Tibial artery (tissue), 4 donors: Measurements from ENCODE around the gene SART3.

Experiments used
- DNase-seq, 2 donors: peaks; one replicate each; pipeline ENCODE4 v3.0.0-alpha.2; 2019
- H3K27ac ChIP-seq, 2 donors: fragments of 200-600 bp; sonication (generic) in 1 of 2; 1 replicate in 1 of 2; 2 replicates in 1 of 2; pipeline ENCODE4 v1.5.1; 2018 to 2019; ENCODE audit warnings: mild to moderate bottlenecking in 1 of 2
- H3K27me3 ChIP-seq, 2 donors: fragments of 200-600 bp; sonication (generic) in 1 of 2; one replicate each; pipeline versions ENCODE4 v1.5.1 to v1.6.0; 2016 to 2019
- H3K36me3 ChIP-seq, 3 donors: fragments of 200-600 bp; sonication (generic) in 2 of 3; one replicate each; pipeline ENCODE4 v1.5.1; 2016 to 2019; ENCODE audit warnings: mild to moderate bottlenecking in 2 of 3
- H3K4me1 ChIP-seq, 4 donors: fragments of 200-600 bp; sonication (generic) in 2 of 4; 1 replicate in 3 of 4; 2 replicates in 1 of 4; pipeline ENCODE4 v1.5.1; 2016 to 2019
- H3K4me3 ChIP-seq, 2 donors: fragments of 200-600 bp; sonication (generic) in 1 of 2; 1 replicate in 1 of 2; 2 replicates in 1 of 2; pipeline ENCODE4 v1.5.1; 2018 to 2019; ENCODE audit warnings: mild to moderate bottlenecking in 2 of 2
- H3K9me3 ChIP-seq, 3 donors: fragments of 200-600 bp; sonication (generic) in 1 of 3; one replicate each; pipeline ENCODE4 v1.5.1; 2016 to 2019
- CTCF ChIP-seq, 2 experiments: fragments of 200-600 bp in 1 of 2; fragments of 450-650 bp in 1 of 2; IDR thresholded peaks; one replicate each; pipeline ENCODE4 v1.5.1; 2017 to 2019; ENCODE audit warnings: antibody characterized with exemption in 2 of 2, mild to moderate bottlenecking in 1 of 2, moderate library complexity in 1 of 2
- intact Hi-C: fragments of 100-400 bp; cut with DNase I; formaldehyde crosslinking; loops from one replicate; pipeline ENCODE4 v1.15.0; 2023; ENCODE audit warnings: low total_unique reads

SART3 gene

GRCh38 chr12:108483213-108484059 is 77.5 kb downstream of the SART3 start:
- Histone ChIP-seq H3K27me3 (peaks cover 0 to 11% of the 10 kb centered on the region in 2 donors), H3K36me3 (no peaks in the 10 kb centered on the region), H3K4me3 (no peak overlapping the region), H3K27ac (no peak overlapping the region), H3K4me1 (no peaks in the 10 kb centered on the region), H3K9me3 (peaks cover 0 to 9% (median 8%) of the 10 kb centered on the region in 3 donors)
- no peak for DNase-seq
- intact Hi-C loops, result no loop called here
- TF ChIP-seq CTCF (IDR thresholded peaks at IDR 0.05), result no peak

- Histone ChIP-seq H3K27me3 (peaks cover 0 to 11% of the 10 kb centered on the region in 2 donors), H3K9me3 (peaks cover 0 to 8% (median 8%) of the 10 kb centered on the region in 3 donors), H3K27ac (no peak overlapping the region), H3K4me1 (no peaks in the 10 kb centered on the region), H3K36me3 (no peaks in the 10 kb centered on the region), H3K4me3 (no peak overlapping the region)
- DNase-seq, result no peak
- no peak for TF ChIP-seq CTCF (IDR thresholded peaks at IDR 0.05)
- intact Hi-C loops, result no loop called here
Measured at GRCh38 chr12:108482717-108483212, 78.2 kb downstream of the SART3 start.

DNA sequence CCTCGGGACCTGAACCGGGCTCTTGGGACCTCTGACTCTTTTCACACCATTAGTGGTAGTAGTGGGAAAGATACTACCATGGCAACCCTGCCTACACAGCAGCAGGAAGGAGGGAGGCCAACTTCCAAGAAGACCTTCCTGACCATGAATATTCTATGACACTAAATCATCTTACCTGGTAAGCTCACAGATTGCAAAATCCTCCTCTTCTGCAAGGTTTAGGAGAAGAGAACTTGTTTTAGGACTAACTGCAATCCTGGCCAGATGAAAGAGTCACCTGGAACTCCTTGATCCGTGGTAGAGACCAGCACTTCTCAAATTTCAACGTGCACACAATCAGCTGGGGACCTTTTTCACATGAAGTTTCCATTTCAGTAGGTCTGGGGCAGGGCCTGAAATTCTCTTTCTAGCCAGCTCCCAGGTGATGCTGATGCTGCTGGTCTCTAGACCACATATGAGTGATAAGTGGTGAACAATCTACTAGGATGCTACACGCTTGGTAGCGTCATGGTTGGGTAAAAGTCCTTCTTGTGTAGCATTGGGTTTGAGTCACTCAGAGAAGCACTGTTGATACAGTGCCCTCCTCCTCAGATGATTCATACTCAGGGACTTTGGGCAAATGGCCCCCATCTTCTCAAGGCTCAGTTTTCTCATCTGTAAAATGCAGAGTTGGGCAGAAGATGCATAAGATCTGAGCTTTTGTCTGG is 81.5 kb downstream of the SART3 start:
- Histone ChIP-seq H3K27me3 (peaks cover 0 to 11% of the 10 kb centered on the region in 2 donors), H3K36me3 (no peaks in the 10 kb centered on the region), H3K27ac (no peak overlapping the region), H3K4me3 (no peak overlapping the region), H3K9me3 (no peaks in the 10 kb centered on the region), H3K4me1 (no peaks in the 10 kb centered on the region)
- no peak for DNase-seq
- no peak for TF ChIP-seq CTCF (IDR thresholded peaks at IDR 0.05)
- intact Hi-C loops, result no loop called here

- no peak overlapping the region for H3K27ac ChIP-seq
- H3K27me3 ChIP-seq, result peaks cover 0 to 11% of the 10 kb centered on the region in 2 donors
- no peak for TF ChIP-seq CTCF (IDR thresholded peaks at IDR 0.05)
- H3K36me3 ChIP-seq, result no peaks in the 10 kb centered on the region
- no peaks in the 10 kb centered on the region for H3K4me1 ChIP-seq
- no peak overlapping the region for H3K4me3 ChIP-seq
- intact Hi-C loops, result no loop called here
- no peaks in the 10 kb centered on the region for H3K9me3 ChIP-seq
- no peak for DNase-seq
Measured at GRCh38 chr12:108478611-108479206, 82.3 kb downstream of the SART3 start.

- TF ChIP-seq CTCF (IDR thresholded peaks at IDR 0.05), result no peak
- intact Hi-C loops, result no loop called here
- no peak overlapping the region for H3K27ac ChIP-seq
- no peaks in the 10 kb centered on the region for H3K9me3 ChIP-seq
- no peak for DNase-seq
- no peaks in the 10 kb centered on the region for H3K4me1 ChIP-seq
- H3K4me3 ChIP-seq, result no peak overlapping the region
- H3K27me3 ChIP-seq, result peaks cover 0 to 5% of the 10 kb centered on the region in 2 donors
- no peaks in the 10 kb centered on the region for H3K36me3 ChIP-seq
Measured at GRCh38 chr12:108477881-108478259, 83.1 kb downstream of the SART3 start.
